ENCODE measurements around the gene NAA50. TPM values are rescaled to one million over a fixed set of nuclear protein-coding genes. Genes with fewer than 3 reads are reported as not detected.

Gene NAA50
- total RNA-seq, 1 donor from 2014 or later: 208 TPM

DNA sequence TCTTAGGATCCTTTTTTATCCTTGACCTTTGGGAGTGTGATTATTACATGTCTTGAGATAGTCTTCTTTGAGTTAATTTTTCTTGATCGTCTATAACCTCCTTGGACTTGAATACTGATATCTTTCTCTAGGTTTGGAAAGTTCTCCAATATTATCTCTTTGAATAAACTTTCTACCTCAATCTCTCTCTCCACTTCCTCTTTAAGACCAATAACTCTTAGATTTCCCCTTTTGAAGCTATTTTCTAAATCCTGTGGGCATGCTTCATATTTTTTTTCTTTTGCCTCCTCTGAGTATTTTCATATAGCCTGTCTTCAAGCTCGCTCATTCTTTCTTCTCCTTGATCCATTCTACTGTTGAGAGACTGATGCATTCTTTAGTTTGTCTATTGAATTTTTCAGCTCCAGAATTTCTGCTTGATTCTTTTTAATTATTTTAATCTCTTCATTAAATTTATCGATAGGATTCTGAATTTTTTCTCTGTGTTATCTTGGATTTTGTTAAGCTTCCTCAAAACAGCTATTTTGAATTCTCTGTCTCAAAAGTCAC is 61.7 kb downstream of the NAA50 start:
- no peak for DNase-seq (ENCODE audit: low spot score)
- Histone ChIP-seq H3F3A (ENCODE audit: low read depth) (no peaks in the 10 kb centered on the region), H3K79me2 (ENCODE audit: low read depth) (peaks cover 5% of the 10 kb centered on the region), H2AFZ (replicated peaks) (no peak overlapping the region), H3K4me2 (no peak overlapping the region), H3K36me3 (no peaks in the 10 kb centered on the region), H3K27me3 (no peaks in the 10 kb centered on the region), H3K9ac (no peak overlapping the region), H4K20me1 (ENCODE audit: low read depth) (no peaks in the 10 kb centered on the region), H3K4me1 (peaks cover 2% of the 10 kb centered on the region), H3K4me3 (no peak overlapping the region), H3K27ac (no peak overlapping the region), H3K9me3 (ENCODE audit: low read depth) (no peaks in the 10 kb centered on the region)
- no peak overlapping the region for H3K27ac Mint-ChIP-seq
- no peak for TF ChIP-seq EZH2phosphoT487 (IDR thresholded peaks at IDR 0.05)
- no peak for TF ChIP-seq EZH2 (IDR thresholded peaks at IDR 0.05)
- TF ChIP-seq, protein P1, sequence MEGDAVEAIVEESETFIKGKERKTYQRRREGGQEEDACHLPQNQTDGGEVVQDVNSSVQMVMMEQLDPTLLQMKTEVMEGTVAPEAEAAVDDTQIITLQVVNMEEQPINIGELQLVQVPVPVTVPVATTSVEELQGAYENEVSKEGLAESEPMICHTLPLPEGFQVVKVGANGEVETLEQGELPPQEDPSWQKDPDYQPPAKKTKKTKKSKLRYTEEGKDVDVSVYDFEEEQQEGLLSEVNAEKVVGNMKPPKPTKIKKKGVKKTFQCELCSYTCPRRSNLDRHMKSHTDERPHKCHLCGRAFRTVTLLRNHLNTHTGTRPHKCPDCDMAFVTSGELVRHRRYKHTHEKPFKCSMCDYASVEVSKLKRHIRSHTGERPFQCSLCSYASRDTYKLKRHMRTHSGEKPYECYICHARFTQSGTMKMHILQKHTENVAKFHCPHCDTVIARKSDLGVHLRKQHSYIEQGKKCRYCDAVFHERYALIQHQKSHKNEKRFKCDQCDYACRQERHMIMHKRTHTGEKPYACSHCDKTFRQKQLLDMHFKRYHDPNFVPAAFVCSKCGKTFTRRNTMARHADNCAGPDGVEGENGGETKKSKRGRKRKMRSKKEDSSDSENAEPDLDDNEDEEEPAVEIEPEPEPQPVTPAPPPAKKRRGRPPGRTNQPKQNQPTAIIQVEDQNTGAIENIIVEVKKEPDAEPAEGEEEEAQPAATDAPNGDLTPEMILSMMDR (IDR thresholded peaks at IDR 0.05): no peak
- H3K4me1 Mint-ChIP-seq: no peaks in the 10 kb centered on the region
- H3K9me3 Mint-ChIP-seq: peaks cover 49% of the 10 kb centered on the region
- peaks cover 4% of the 10 kb centered on the region for H3K27me3 Mint-ChIP-seq (ENCODE audit: insufficient read depth, low read depth)
- peaks cover 34% of the 10 kb centered on the region for H3K36me3 Mint-ChIP-seq
- H3K4me3 Mint-ChIP-seq: no peak overlapping the region

DNA sequence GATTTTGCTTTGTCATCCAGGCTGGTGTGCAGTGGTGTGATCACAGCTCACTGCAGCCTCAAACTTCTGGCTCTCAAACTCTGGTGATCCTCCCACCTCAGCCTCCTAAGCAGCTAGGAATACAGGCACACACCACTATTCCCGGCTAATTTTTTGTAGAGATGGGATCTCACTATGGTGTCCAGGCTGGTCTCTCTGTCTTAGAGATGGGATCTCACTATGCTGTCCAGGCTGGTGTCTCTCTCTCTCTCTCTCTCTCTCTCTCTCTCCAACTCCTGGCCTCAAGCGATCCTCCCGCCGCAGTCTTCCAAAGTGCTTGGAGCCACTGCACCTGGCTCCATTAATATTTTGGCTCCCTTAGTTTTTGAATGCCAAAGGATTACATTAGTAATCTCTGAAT is 67.3 kb downstream of the NAA50 start:
- no peak overlapping the region for H3K4me3 Mint-ChIP-seq
- no peaks in the 10 kb centered on the region for H3K4me1 ChIP-seq
- no peaks in the 10 kb centered on the region for H3K36me3 ChIP-seq
- H2AFZ ChIP-seq (replicated peaks): no peak overlapping the region
- no peaks in the 10 kb centered on the region for H3K27me3 ChIP-seq
- no peak overlapping the region for H3K27ac ChIP-seq
- no peak for DNase-seq (ENCODE audit: low spot score)
- TF ChIP-seq EZH2 (IDR thresholded peaks at IDR 0.05) (no peak), EZH2phosphoT487 (IDR thresholded peaks at IDR 0.05) (no peak)
- TF ChIP-seq, protein P1 (IDR thresholded peaks at IDR 0.05): no peak
- no peak overlapping the region for H3K9ac ChIP-seq
- H3K27ac Mint-ChIP-seq: no peak overlapping the region
- H3K27me3 Mint-ChIP-seq (ENCODE audit: insufficient read depth, low read depth): no peaks in the 10 kb centered on the region
- no peaks in the 10 kb centered on the region for H3K79me2 ChIP-seq (ENCODE audit: low read depth)
- no peaks in the 10 kb centered on the region for H3K9me3 ChIP-seq (ENCODE audit: low read depth)
- H3K36me3 Mint-ChIP-seq: peaks cover 31% of the 10 kb centered on the region
- H3K4me2 ChIP-seq: no peak overlapping the region
- H3K4me3 ChIP-seq: no peak overlapping the region
- no peaks in the 10 kb centered on the region for H3K4me1 Mint-ChIP-seq
- peaks cover 22% of the 10 kb centered on the region for H3K9me3 Mint-ChIP-seq
- no peaks in the 10 kb centered on the region for H3F3A ChIP-seq (ENCODE audit: low read depth)
- H4K20me1 ChIP-seq (ENCODE audit: low read depth): no peaks in the 10 kb centered on the region

DNA sequence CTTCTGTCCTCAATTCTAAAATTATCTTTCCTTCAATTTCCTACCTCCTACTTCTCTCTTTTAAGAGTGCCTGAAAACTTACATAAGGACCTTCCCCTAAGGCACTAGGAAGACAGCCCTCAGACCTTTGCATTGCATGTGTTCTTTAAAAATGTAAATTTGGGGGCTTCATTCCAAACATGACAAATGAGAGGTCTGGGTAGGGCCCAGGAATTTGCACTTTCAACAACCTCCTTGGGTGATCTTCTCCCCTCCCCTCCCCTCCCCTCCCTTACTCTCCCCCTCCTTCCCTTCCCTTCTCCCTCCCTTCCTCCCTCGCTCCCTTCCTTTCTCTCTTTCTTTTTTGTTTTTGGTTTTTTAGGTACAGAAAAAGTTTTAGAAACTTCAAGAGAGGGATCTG is 68.3 kb downstream of the NAA50 start:
- Mint-ChIP-seq H3K36me3 (peaks cover 29% of the 10 kb centered on the region), H3K4me3 (no peak overlapping the region), H3K9me3 (peaks cover 14% of the 10 kb centered on the region), H3K27me3 (ENCODE audit: insufficient read depth, low read depth) (no peaks in the 10 kb centered on the region), H3K27ac (no peak overlapping the region), H3K4me1 (no peaks in the 10 kb centered on the region)
- Histone ChIP-seq H3K4me3 (no peak overlapping the region), H3K9ac (no peak overlapping the region), H3K9me3 (ENCODE audit: low read depth) (no peaks in the 10 kb centered on the region), H3K27me3 (no peaks in the 10 kb centered on the region), H2AFZ (replicated peaks) (no peak overlapping the region), H3K79me2 (ENCODE audit: low read depth) (no peaks in the 10 kb centered on the region), H3F3A (ENCODE audit: low read depth) (no peaks in the 10 kb centered on the region), H3K4me1 (no peaks in the 10 kb centered on the region), H3K27ac (no peak overlapping the region), H3K36me3 (no peaks in the 10 kb centered on the region), H4K20me1 (ENCODE audit: low read depth) (no peaks in the 10 kb centered on the region), H3K4me2 (no peak overlapping the region)
- TF ChIP-seq EZH2phosphoT487 (IDR thresholded peaks at IDR 0.05) (no peak), EZH2 (IDR thresholded peaks at IDR 0.05) (no peak)
- TF ChIP-seq, protein P1 (IDR thresholded peaks at IDR 0.05): no peak
- DNase-seq (ENCODE audit: low spot score): no peak
